IMR-90 (cell line): ENCODE results near the gene ZFR. TPM values are rescaled to one million over a fixed set of nuclear protein-coding genes. Genes with fewer than 3 reads are reported as not detected.

Experiments
- ATAC-seq: fragments of 200-7000 bp; cut with Tn5 transposase; 2 replicates; pipeline ENCODE4 v1.9.1; 2020; ENCODE audit warnings: low read depth, mild to moderate bottlenecking, moderate library complexity
- BruUV-seq: library from RNA; stranded (reverse); fragments of 400-500 nt; replicated peaks from 2 replicates; lab custom pipeline; 2021; lab: Mats Ljungman, UMichigan
- CTCF ChIA-PET: fragments of 300-600 bp; formaldehyde crosslinking; extraction: SDS; loops from one replicate; lab custom pipeline; 2021; ENCODE audit warnings: antibody characterized with exemption; lab: Yijun Ruan, JAX
- POLR2A ChIA-PET: fragments of 300-600 bp; sonication (Branson Sonifier 250); formaldehyde crosslinking; loops from one replicate; lab custom pipeline; 2022; ENCODE audit warnings: antibody characterized with exemption; ENCODE audit not compliant: unreplicated experiment; lab: Charles Lee
- DNase-seq: peaks from one replicate; pipeline ENCODE4 v3.0.0; 2013
- H2AFZ ChIP-seq: replicated peaks from 2 replicates; pipeline ENCODE3; 2013; ENCODE audit warnings: low read length, mild to moderate bottlenecking; ENCODE audit not compliant: poor library complexity
- H2AK5ac ChIP-seq: 2 replicates; pipeline ENCODE4 v1.6.1; 2013; ENCODE audit warnings: low read depth, low read length, inconsistent platforms
- H2AK9ac ChIP-seq: replicated peaks from 2 replicates; pipeline ENCODE3; 2013; ENCODE audit warnings: mild to moderate bottlenecking, low read depth, low read length, moderate library complexity; ENCODE audit not compliant: poor library complexity
- H2BK120ac ChIP-seq: 2 replicates; pipeline ENCODE4 v1.6.1; 2013; ENCODE audit warnings: low read depth, low read length, inconsistent platforms
- H2BK15ac ChIP-seq: 3 replicates; pipeline ENCODE4 v1.6.1; 2013; ENCODE audit warnings: low read depth, low read length, inconsistent platforms
- H2BK20ac ChIP-seq: 2 replicates; pipeline ENCODE4 v1.6.1; 2013; ENCODE audit warnings: low read depth, mild to moderate bottlenecking, inconsistent platforms, low read length, moderate library complexity
- H2BK5ac ChIP-seq: 2 replicates; pipeline ENCODE4 v1.6.1; 2013; ENCODE audit warnings: mild to moderate bottlenecking, low read depth, low read length, inconsistent platforms; ENCODE audit not compliant: poor library complexity, severe bottlenecking
- H3K14ac ChIP-seq: replicated peaks from 2 replicates; pipeline ENCODE4 v1.6.1; 2013; ENCODE audit warnings: low read depth, low read length, inconsistent platforms
- H3K18ac ChIP-seq: 2 replicates; pipeline ENCODE4 v1.6.1; 2013; ENCODE audit warnings: low read depth, low read length, control low read depth
- H3K23ac ChIP-seq: 2 replicates; pipeline ENCODE4 v1.6.1; 2013; ENCODE audit warnings: low read depth, low read length, inconsistent platforms
- H3K27ac ChIP-seq: 2 replicates; pipeline ENCODE4 v1.5.1; 2013; ENCODE audit warnings: mild to moderate bottlenecking, control low read depth, low read length; ENCODE audit not compliant: insufficient read depth
- H3K27me3 ChIP-seq: 2 replicates; pipeline ENCODE4 v1.6.1; 2013; ENCODE audit warnings: low read length; ENCODE audit not compliant: control insufficient read depth, insufficient read depth
- H3K36me3 ChIP-seq: 2 replicates; pipeline ENCODE4 v1.6.1; 2013; ENCODE audit warnings: low read length, mixed read lengths; ENCODE audit not compliant: control insufficient read depth, insufficient read depth
- H3K4ac ChIP-seq: 2 replicates; pipeline ENCODE4 v1.6.1; 2013; ENCODE audit warnings: low read depth, low read length, inconsistent platforms
- H3K4me1 ChIP-seq: 2 replicates; pipeline ENCODE4 v1.6.1; 2013; ENCODE audit warnings: low read length, mixed read lengths; ENCODE audit not compliant: control insufficient read depth, insufficient read depth
- H3K4me2 ChIP-seq: 2 replicates; pipeline ENCODE4 v1.6.1; 2013; ENCODE audit warnings: low read depth, mild to moderate bottlenecking, control low read depth, low read length, moderate library complexity
- H3K4me3 ChIP-seq: 2 replicates; pipeline ENCODE4 v1.5.1; 2013; ENCODE audit warnings: low read depth, mild to moderate bottlenecking, control low read depth, low read length, moderate library complexity; ENCODE audit not compliant: insufficient read depth
- H3K56ac ChIP-seq: 2 replicates; pipeline ENCODE4 v1.6.1; 2013; ENCODE audit warnings: low read length, inconsistent platforms; ENCODE audit not compliant: insufficient read depth; ENCODE audit errors: extremely low read depth
- H3K79me1 ChIP-seq, 2 experiments: 2 replicates each; pipeline ENCODE4 v1.6.1; 2013; ENCODE audit warnings: low read length in 2 of 2, inconsistent platforms in 1 of 2, low read depth in 1 of 2
- H3K9ac ChIP-seq: 2 replicates; pipeline ENCODE4 v1.6.1; 2013; ENCODE audit warnings: low read depth, low read length, control low read depth
- H3K9me1 ChIP-seq: 2 replicates; pipeline ENCODE4 v1.6.1; 2013; ENCODE audit warnings: low read length, inconsistent platforms; ENCODE audit not compliant: insufficient read depth
- H3K9me3 ChIP-seq: 2 replicates; pipeline ENCODE4 v1.6.1; 2013; ENCODE audit warnings: low read length; ENCODE audit not compliant: control insufficient read depth, insufficient read depth
- H4K20me1 ChIP-seq: 2 replicates; pipeline ENCODE4 v1.6.1; 2013; ENCODE audit warnings: low read length, inconsistent platforms; ENCODE audit not compliant: insufficient read depth
- H4K5ac ChIP-seq: 2 replicates; pipeline ENCODE4 v1.6.1; 2013; ENCODE audit warnings: mild to moderate bottlenecking, low read depth, low read length, control low read depth
- H4K8ac ChIP-seq, 2 experiments: 2 replicates each; pipeline ENCODE4 v1.6.1; 2013; ENCODE audit warnings: low read depth in 2 of 2, low read length in 2 of 2, control low read depth in 1 of 2, inconsistent platforms in 1 of 2
- H4K91ac ChIP-seq: 2 replicates; pipeline ENCODE4 v1.6.1; 2013; ENCODE audit warnings: low read depth, low read length, inconsistent platforms; ENCODE audit not compliant: insufficient read depth
- FOS ChIP-seq: fragments of 150-350 bp; IDR thresholded peaks from 2 replicates; pipeline ENCODE4 v1.6.1; 2016; ENCODE audit warnings: low read depth, low read length
- MAFK ChIP-seq: IDR thresholded peaks from 2 replicates; pipeline ENCODE4 v1.6.1; 2012; ENCODE audit warnings: low read depth, low read length, improper control_type of control experiment
- MAZ ChIP-seq: IDR thresholded peaks from 2 replicates; pipeline ENCODE4 v1.6.1; 2012; ENCODE audit warnings: low read depth, mild to moderate bottlenecking, low read length, improper control_type of control experiment, moderate library complexity, borderline replicate concordance
- MXI1 ChIP-seq: IDR thresholded peaks from 2 replicates; pipeline ENCODE4 v1.6.1; 2012; ENCODE audit warnings: low read depth, mild to moderate bottlenecking, low read length, moderate library complexity, borderline replicate concordance
- NFE2L2 ChIP-seq: fragments of 150-350 bp; IDR thresholded peaks from 2 replicates; pipeline ENCODE4 v1.6.1; 2016; ENCODE audit warnings: low read depth, mild to moderate bottlenecking, low read length
- POLR2A ChIP-seq: IDR thresholded peaks from 2 replicates; pipeline ENCODE4 v1.6.1; 2012; ENCODE audit warnings: mild to moderate bottlenecking, low read depth, low read length
- RAD21 ChIP-seq: IDR thresholded peaks from 2 replicates; pipeline ENCODE4 v1.6.1; 2012; ENCODE audit warnings: low read length, improper control_type of control experiment
- RCOR1 ChIP-seq: IDR thresholded peaks from 2 replicates; pipeline ENCODE4 v1.6.1; 2012; ENCODE audit warnings: mild to moderate bottlenecking, low read length, improper control_type of control experiment; ENCODE audit not compliant: insufficient replicate concordance
- RFX5 ChIP-seq: IDR thresholded peaks from 2 replicates; pipeline ENCODE4 v1.8.0; 2012; ENCODE audit warnings: low read depth, mild to moderate bottlenecking, low read length, moderate library complexity
- SMC3 ChIP-seq: fragments of 150-350 bp; IDR thresholded peaks from 2 replicates; pipeline ENCODE4 v1.6.1; 2016; ENCODE audit warnings: low read depth, mild to moderate bottlenecking, antibody characterized with exemption, low read length, moderate library complexity
- USF2 ChIP-seq: fragments of 150-350 bp; IDR thresholded peaks from 2 replicates; pipeline ENCODE4 v1.6.1; 2017; ENCODE audit warnings: mild to moderate bottlenecking, antibody characterized with exemption, low read length, low read depth
- WGBS, 2 experiments: methylation state at CpG; one replicate each; pipeline versions ENCODE4 v1.1.5 to v1.1.7; 2013; ENCODE audit warnings: missing lambda C conversion rate in 2 of 2; ENCODE audit not compliant: insufficient read length in 1 of 2; ENCODE audit errors: extremely low coverage in 2 of 2; 5-methylcytosine and 5-hydroxymethylcytosine counted together
- dilution Hi-C: fragments of 300-500 bp; cut with HindIII; formaldehyde crosslinking; loops from one replicate; pipeline ENCODE4 v1.14.3; 2018; ENCODE audit warnings: low sequenced_read_pairs; ENCODE audit not compliant: unreplicated experiment
- in situ Hi-C: fragments of 300-500 bp; cut with MboI; formaldehyde crosslinking; loops from 3 replicates; pipeline ENCODE4 v1.14.3; 2019; ENCODE audit warnings: low sequenced_read_pairs, inconsistent platforms, mixed read lengths
- intact Hi-C: fragments of 100-400 bp; cut with micrococcal nuclease; formaldehyde crosslinking; loops from 2 replicates; pipeline ENCODE4 v1.10.0; 2022
- polyA plus RNA-seq, 3 experiments: library from polyadenylated mRNA; depleted of rRNA; stranded (reverse); fragments of >200 nt; gene quantifications; 2 replicates each; pipeline ENCODE4 v1.2.3, GENCODE V29; 2012; ENCODE audit warnings: low replicate concordance in 1 of 3
- total RNA-seq: library from RNA; depleted of rRNA; stranded (reverse); fragments of >200 nt; gene quantifications from 2 replicates; pipeline ENCODE4 v1.2.3, GENCODE V29; 2012
- TF ChIP-seq, protein P1 (sequence below): fragments of 150-350 bp; IDR thresholded peaks from 2 replicates; pipeline ENCODE4 v1.6.1; 2016; ENCODE audit warnings: low read depth, mild to moderate bottlenecking, low read length, moderate library complexity, borderline replicate concordance

ZFR gene
- total and polyA plus RNA-seq, 2 of the 4 experiments (the other 2 are of a cell fraction) = 30.4 to 81.4 TPM

GRCh38 chr5:32476891-32477290, 32.4 kb upstream of the ZFR start:
- H2AK5ac ChIP-seq = no peak overlapping the region
- DNase-seq (no peak), ATAC-seq (no peak)
- no peak overlapping the region for H4K8ac ChIP-seq
- no peak overlapping the region for H3K27ac ChIP-seq
- no peak overlapping the region for H3K56ac ChIP-seq
- H2BK120ac ChIP-seq = no peak overlapping the region
- H2BK20ac ChIP-seq = no peak overlapping the region
- TF ChIP-seq RAD21 = no peak
- TF ChIP-seq FOS = no peak
- TF ChIP-seq NFE2L2 = no peak
- TF ChIP-seq MAFK = no peak
- TF ChIP-seq RCOR1 = no peak
- no peak for TF ChIP-seq MAZ
- no peak for TF ChIP-seq RFX5
- TF ChIP-seq MXI1 = no peak
- no peak for TF ChIP-seq POLR2A
- TF ChIP-seq USF2 = no peak
- no peak for TF ChIP-seq SMC3
- TF ChIP-seq, protein P1, sequence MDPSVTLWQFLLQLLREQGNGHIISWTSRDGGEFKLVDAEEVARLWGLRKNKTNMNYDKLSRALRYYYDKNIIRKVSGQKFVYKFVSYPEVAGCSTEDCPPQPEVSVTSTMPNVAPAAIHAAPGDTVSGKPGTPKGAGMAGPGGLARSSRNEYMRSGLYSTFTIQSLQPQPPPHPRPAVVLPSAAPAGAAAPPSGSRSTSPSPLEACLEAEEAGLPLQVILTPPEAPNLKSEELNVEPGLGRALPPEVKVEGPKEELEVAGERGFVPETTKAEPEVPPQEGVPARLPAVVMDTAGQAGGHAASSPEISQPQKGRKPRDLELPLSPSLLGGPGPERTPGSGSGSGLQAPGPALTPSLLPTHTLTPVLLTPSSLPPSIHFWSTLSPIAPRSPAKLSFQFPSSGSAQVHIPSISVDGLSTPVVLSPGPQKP = no peak
- no peak overlapping the region for H3K4ac ChIP-seq
- in situ Hi-C loops (loop anchor here (25.0 kb wide), 1 partner anchor 710 kb away; no protein-coding TSS in a partner anchor), intact Hi-C loops (no loop called here), dilution Hi-C loops (no loop called here)
- no peak overlapping the region for H2BK5ac ChIP-seq
- H3K27me3 ChIP-seq = peaks cover 7% of the 10 kb centered on the region; the same call in 1 of the 2 replicates
- ChIA-PET POLR2A (no interaction called here), CTCF (interaction anchor here (0.7 kb wide), 1 partner anchor 834 kb away, joined by 4 read pairs; no protein-coding TSS in a partner anchor)
- no peaks in the 10 kb centered on the region for H4K20me1 ChIP-seq
- H3K4me3 ChIP-seq = no peak overlapping the region
- H4K5ac ChIP-seq = no peak overlapping the region
- no peak overlapping the region for H2BK15ac ChIP-seq
- H3K4me1 ChIP-seq = no peaks in the 10 kb centered on the region
- H3K14ac ChIP-seq = no peak overlapping the region
- no CpG with 5 or more reads among the region's 1 CpG for WGBS, 2 experiments
- no peak overlapping the region for H4K91ac ChIP-seq
- no peak overlapping the region for H3K23ac ChIP-seq
- no peaks in the 10 kb centered on the region for H3K36me3 ChIP-seq
- H3K18ac ChIP-seq = no peak overlapping the region
- no TSS peak for BruUV-seq
- no peak overlapping the region for H2AFZ ChIP-seq
- no peak overlapping the region for H2AK9ac ChIP-seq
- H3K4me2 ChIP-seq = no peak overlapping the region
- H3K9ac ChIP-seq = no peak overlapping the region
- no peaks in the 10 kb centered on the region for H3K79me1 ChIP-seq
- H3K9me3 ChIP-seq = no peaks in the 10 kb centered on the region
- H3K9me1 ChIP-seq = no peaks in the 10 kb centered on the region
